Measurements from ENCODE around the gene SHC3.

Gene SHC3

DNA sequence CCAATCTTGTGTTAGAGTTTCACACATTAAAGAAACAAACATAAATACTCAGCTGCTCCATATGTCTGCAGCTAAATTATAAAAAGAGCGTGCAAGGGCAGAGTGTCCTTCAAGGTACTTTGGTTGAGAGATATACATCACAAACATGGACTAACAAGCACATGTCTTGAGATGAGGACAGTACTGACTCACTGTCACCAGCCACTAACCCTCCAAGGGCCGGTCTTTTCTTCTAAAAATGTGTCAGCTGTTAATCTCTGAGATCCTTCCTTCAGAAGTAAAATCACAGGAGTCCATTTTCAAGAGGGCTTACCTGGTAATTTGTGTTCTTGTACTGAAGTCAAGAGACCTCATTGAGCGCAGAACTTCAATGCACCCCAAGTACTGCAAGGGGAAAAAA is 66.4 kb downstream of the SHC3 start:
- Mint-ChIP-seq H3K4me1 (no peaks in the 10 kb centered on the region), H3K27ac (ENCODE audit: low read depth) (no peak overlapping the region), H3K4me3 (no peak overlapping the region), H3K36me3 (ENCODE audit: insufficient read depth) (no peaks in the 10 kb centered on the region), H3K27me3 (peaks cover 43% of the 10 kb centered on the region), H3K9me3 (no peaks in the 10 kb centered on the region)
- DNase-seq (ENCODE audit: low spot score in 2 of 2) (no peak), ATAC-seq (replicated peaks; ENCODE audit: extremely low read depth, poor library complexity, severe bottlenecking) (no peak)

DNA sequence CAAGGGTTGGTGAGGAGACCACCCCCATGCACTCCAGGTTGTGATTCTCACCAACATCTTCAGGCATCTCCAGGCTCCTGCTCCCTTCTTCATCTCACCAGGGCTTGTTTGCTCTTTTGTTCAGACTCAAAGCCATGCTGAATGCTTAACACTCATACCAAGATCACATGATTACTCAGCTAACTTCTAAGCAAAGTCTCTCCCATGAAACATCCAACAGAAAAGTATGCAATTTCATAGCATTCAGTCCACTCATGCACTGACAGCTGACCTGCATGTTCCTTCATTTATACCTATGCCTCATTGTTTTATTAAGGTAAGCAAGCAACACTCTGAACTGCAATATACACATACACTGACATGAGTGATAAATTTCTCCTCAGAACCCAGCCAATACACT is 69.0 kb downstream of the SHC3 start:
- Mint-ChIP-seq H3K4me3 (no peak overlapping the region), H3K36me3 (ENCODE audit: insufficient read depth) (no peaks in the 10 kb centered on the region), H3K27ac (ENCODE audit: low read depth) (no peak overlapping the region), H3K9me3 (no peaks in the 10 kb centered on the region), H3K4me1 (no peaks in the 10 kb centered on the region), H3K27me3 (peaks cover 54% of the 10 kb centered on the region)
- DNase-seq (ENCODE audit: low spot score in 2 of 2) (no peak), ATAC-seq (replicated peaks; ENCODE audit: extremely low read depth, poor library complexity, severe bottlenecking) (no peak)

GRCh38 chr9:89107406-89107805 is 71.2 kb downstream of the SHC3 start:
- H3K27ac Mint-ChIP-seq (ENCODE audit: low read depth), result no peak overlapping the region
- no peak overlapping the region for H3K4me3 Mint-ChIP-seq
- ATAC-seq (replicated peaks; ENCODE audit: extremely low read depth, poor library complexity, severe bottlenecking) (no peak), DNase-seq (ENCODE audit: low spot score in 2 of 2) (no peak)
- no peaks in the 10 kb centered on the region for H3K36me3 Mint-ChIP-seq (ENCODE audit: insufficient read depth)
- H3K27me3 Mint-ChIP-seq, result peaks cover 55% of the 10 kb centered on the region
- H3K9me3 Mint-ChIP-seq, result no peaks in the 10 kb centered on the region
- H3K4me1 Mint-ChIP-seq, result no peaks in the 10 kb centered on the region

DNA sequence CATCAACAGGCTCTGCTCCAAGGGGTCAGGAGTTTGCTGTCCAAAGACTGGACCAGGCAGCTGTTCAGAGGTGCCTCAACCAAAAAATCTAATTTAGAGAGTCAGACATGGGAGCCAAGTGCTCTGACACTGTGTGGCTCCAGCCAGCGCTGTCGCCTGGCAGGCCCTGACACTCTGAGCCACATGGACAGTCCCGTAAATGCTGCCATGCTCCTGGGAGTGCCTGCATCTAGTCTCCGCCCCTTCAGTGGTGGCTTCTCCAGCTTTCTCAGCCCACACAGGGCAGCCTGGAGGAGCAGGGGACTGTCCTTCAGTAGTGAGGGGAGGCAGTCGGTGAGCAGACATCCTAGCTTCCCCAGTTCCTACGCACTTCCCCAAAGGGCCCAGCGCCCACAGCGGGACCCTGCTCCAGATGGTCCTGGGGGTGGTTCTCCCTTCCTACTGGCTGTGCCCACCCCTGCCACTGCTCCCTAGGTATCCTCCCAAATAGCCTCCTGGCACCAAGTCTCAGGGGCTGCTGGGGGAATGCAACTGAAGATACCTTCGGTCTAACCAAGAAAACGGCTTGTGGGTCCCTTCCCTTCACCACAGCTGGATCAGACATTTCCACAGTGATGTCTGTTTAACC is 72.3 kb downstream of the SHC3 start:
- H3K27me3 Mint-ChIP-seq, result peaks cover 50% of the 10 kb centered on the region
- H3K9me3 Mint-ChIP-seq, result no peaks in the 10 kb centered on the region
- no peak overlapping the region for H3K27ac Mint-ChIP-seq (ENCODE audit: low read depth)
- no peak overlapping the region for H3K4me3 Mint-ChIP-seq
- H3K36me3 Mint-ChIP-seq (ENCODE audit: insufficient read depth), result no peaks in the 10 kb centered on the region
- ATAC-seq (replicated peaks; ENCODE audit: extremely low read depth, poor library complexity, severe bottlenecking), result no peak
- no peaks in the 10 kb centered on the region for H3K4me1 Mint-ChIP-seq
- DNase-seq (ENCODE audit: low spot score in 2 of 2), result no peak

- Mint-ChIP-seq H3K4me1 (no peaks in the 10 kb centered on the region), H3K27ac (ENCODE audit: low read depth) (no peak overlapping the region), H3K9me3 (no peaks in the 10 kb centered on the region), H3K36me3 (ENCODE audit: insufficient read depth) (no peaks in the 10 kb centered on the region), H3K27me3 (peaks cover 38% of the 10 kb centered on the region), H3K4me3 (no peak overlapping the region)
- ATAC-seq (replicated peaks; ENCODE audit: extremely low read depth, poor library complexity, severe bottlenecking) (no peak), DNase-seq (ENCODE audit: low spot score in 2 of 2) (no peak)
These were observed 73.8 kb downstream of the SHC3 start for GRCh38 chr9:89104821-89105220.

- no peaks in the 10 kb centered on the region for H3K4me1 Mint-ChIP-seq
- H3K27ac Mint-ChIP-seq (ENCODE audit: low read depth), result no peak overlapping the region
- peaks cover 36% of the 10 kb centered on the region for H3K27me3 Mint-ChIP-seq
- H3K36me3 Mint-ChIP-seq (ENCODE audit: insufficient read depth), result no peaks in the 10 kb centered on the region
- H3K9me3 Mint-ChIP-seq, result no peaks in the 10 kb centered on the region
- ATAC-seq (replicated peaks; ENCODE audit: extremely low read depth, poor library complexity, severe bottlenecking) (no peak), DNase-seq (ENCODE audit: low spot score in 2 of 2) (no peak)
- no peak overlapping the region for H3K4me3 Mint-ChIP-seq
These were observed 81.4 kb downstream of the SHC3 start for GRCh38 chr9:89097219-89097618.

DNA sequence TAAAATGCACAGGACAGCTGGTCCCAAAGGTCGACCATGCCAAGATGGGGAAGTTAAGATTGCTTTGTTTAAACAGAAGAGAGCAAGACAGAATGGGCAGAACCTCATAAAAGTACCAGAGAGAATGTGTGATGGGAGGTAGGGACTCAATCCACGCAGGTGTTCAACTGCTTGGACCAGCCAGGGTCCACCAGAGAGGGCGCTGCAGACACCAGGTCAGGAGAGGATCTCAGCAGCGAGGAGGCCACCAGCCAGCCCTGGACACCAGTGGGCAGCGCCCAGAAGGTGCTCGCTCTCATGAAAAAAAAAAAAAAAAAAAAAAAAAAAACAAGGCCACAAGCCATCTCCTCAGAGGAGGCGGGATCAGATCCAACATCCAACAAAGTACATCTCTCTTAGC is 81.8 kb downstream of the SHC3 start:
- Mint-ChIP-seq H3K9me3 (no peaks in the 10 kb centered on the region), H3K4me1 (no peaks in the 10 kb centered on the region), H3K27me3 (peaks cover 36% of the 10 kb centered on the region), H3K27ac (ENCODE audit: low read depth) (no peak overlapping the region), H3K36me3 (ENCODE audit: insufficient read depth) (no peaks in the 10 kb centered on the region), H3K4me3 (no peak overlapping the region)
- ATAC-seq (replicated peaks; ENCODE audit: extremely low read depth, poor library complexity, severe bottlenecking) (no peak), DNase-seq (ENCODE audit: low spot score in 2 of 2) (no peak)

DNA sequence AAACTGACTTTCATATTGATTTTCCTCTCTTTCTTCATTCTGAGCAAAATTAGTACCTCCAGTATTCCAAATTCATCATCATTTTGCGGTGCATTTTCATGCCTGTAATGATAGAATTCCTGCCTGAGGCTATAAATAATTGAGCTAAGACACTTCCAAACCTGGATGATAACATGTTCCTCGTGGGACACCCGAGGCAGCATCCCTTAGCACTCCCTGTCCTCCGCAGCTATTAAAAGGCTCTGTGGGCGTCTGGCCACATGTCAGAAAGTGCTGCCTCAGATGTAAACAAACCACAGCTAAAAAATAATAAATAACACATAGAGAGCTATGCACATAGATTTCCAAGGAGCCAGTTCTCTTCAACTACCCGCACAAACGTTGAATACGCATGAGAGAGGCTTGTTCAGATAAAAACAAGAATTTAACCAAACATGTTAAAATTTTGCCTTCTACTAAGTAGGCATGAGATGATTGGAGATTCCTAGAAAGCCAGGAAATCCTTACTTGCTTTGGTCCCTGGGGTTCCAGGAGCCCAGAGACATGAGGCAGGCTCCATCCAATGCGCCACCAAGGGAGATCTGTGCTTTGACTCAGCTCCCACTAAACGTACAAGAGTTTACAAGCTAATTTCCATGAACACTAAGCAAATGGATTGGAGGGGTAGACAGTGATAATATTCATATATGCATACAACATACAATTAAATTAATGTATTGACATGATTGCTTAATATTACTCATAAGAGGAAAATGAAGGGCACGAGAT is 82.7 kb downstream of the SHC3 start:
- H3K4me1 Mint-ChIP-seq, result no peaks in the 10 kb centered on the region
- DNase-seq (ENCODE audit: low spot score in 2 of 2) (no peak), ATAC-seq (replicated peaks; ENCODE audit: extremely low read depth, poor library complexity, severe bottlenecking) (no peak)
- peaks cover 36% of the 10 kb centered on the region for H3K27me3 Mint-ChIP-seq
- H3K4me3 Mint-ChIP-seq, result no peak overlapping the region
- H3K27ac Mint-ChIP-seq (ENCODE audit: low read depth), result no peak overlapping the region
- no peaks in the 10 kb centered on the region for H3K9me3 Mint-ChIP-seq
- H3K36me3 Mint-ChIP-seq (ENCODE audit: insufficient read depth), result no peaks in the 10 kb centered on the region

DNA sequence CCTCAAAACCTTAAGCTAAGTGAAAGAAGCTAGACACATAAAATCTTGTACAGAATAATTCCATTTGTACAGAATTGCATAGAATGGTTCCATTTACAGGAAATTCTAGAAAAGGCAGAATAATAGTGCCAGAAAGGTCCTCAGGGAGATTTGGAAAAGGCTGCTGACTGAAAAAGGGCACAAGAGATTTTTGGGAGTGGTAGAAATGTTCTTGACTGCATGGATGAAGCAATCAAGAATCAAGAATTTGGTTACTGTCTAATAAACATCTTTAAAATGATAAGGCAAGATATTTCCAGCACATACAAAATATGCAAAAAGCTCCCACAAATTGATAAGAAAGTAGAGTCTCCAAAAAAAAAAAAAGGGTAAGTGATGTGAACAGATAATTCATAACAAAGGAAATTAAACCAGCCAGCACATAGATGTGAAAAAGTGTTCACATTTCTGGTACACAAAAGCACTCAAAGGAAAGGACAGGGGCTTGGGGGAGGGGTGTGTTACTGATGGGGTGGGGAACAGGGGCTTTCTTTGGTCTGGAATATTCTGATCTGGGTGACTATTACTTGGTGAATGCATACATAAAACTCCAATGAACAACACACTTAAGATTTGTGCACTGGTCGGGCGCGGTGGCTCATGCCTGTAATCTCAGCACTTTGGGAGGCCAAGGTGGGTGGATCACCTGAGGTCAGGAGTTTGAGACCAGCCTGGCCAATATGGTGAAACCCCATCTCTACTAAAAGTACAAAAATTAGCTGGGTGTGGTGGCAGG is 85.2 kb downstream of the SHC3 start:
- no peak overlapping the region for H3K4me3 Mint-ChIP-seq
- DNase-seq (ENCODE audit: low spot score in 2 of 2), result no peak
- no peak overlapping the region for H3K27ac Mint-ChIP-seq (ENCODE audit: low read depth)
- peaks cover 48% of the 10 kb centered on the region for H3K27me3 Mint-ChIP-seq
- no peaks in the 10 kb centered on the region for H3K9me3 Mint-ChIP-seq
- peaks cover 1% of the 10 kb centered on the region for H3K4me1 Mint-ChIP-seq
- ATAC-seq (replicated peaks; ENCODE audit: extremely low read depth, poor library complexity, severe bottlenecking), result no peak
- H3K36me3 Mint-ChIP-seq (ENCODE audit: insufficient read depth), result no peaks in the 10 kb centered on the region

DNA sequence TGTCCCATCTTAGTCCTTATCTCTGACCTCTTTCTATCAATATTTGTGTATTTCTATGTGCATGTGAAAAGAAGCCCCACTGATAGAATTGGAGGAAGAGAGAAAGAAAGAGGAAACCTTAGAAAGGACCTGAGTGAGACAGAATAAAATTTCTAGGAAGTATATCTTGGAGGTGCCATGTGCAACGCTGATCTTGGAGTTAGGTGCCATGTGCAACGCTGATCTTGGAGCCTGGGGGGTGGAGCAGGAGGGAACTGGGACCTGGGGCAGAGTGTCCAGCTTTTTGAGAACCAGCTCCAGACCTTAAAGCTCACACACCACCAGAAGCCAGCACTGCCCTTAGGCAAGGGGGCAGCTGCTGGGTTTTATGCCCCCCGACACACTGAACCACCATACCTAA is 89.4 kb downstream of the SHC3 start:
- Mint-ChIP-seq H3K27ac (ENCODE audit: low read depth) (no peak overlapping the region), H3K27me3 (peaks cover 55% of the 10 kb centered on the region), H3K4me3 (no peak overlapping the region), H3K9me3 (no peaks in the 10 kb centered on the region), H3K36me3 (ENCODE audit: insufficient read depth) (no peaks in the 10 kb centered on the region), H3K4me1 (peaks cover 5% of the 10 kb centered on the region)
- ATAC-seq (replicated peaks; ENCODE audit: extremely low read depth, poor library complexity, severe bottlenecking), result no peak
- DNase-seq (ENCODE audit: low spot score in 2 of 2), result no peak

DNA sequence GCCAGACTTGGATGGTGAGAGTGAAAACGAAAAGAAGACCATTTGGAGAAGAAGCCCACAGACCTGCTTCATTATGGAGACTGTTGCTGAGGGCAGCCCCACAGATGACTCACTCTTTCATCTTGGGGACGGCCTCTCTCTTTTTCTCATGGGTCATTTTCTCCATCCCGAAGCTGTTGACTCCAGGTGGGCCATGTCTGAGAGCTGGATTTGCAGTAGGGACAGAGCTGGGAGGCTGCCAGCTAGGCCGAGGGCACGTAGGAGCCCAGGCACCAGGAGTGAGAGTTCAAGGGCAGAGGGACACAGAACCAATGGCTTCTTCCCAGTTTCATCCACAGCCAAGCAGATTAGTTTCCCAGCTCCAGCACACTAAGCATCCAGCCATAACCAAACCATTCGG is 95.0 kb downstream of the SHC3 start:
- no peak for DNase-seq (ENCODE audit: low spot score in 2 of 2)
- ATAC-seq (replicated peaks; ENCODE audit: extremely low read depth, poor library complexity, severe bottlenecking), result no peak
- Mint-ChIP-seq H3K4me3 (no peak overlapping the region), H3K27me3 (peaks cover 62% of the 10 kb centered on the region), H3K9me3 (no peaks in the 10 kb centered on the region), H3K4me1 (peaks cover 5% of the 10 kb centered on the region), H3K36me3 (ENCODE audit: insufficient read depth) (no peaks in the 10 kb centered on the region), H3K27ac (ENCODE audit: low read depth) (no peak overlapping the region)

DNA sequence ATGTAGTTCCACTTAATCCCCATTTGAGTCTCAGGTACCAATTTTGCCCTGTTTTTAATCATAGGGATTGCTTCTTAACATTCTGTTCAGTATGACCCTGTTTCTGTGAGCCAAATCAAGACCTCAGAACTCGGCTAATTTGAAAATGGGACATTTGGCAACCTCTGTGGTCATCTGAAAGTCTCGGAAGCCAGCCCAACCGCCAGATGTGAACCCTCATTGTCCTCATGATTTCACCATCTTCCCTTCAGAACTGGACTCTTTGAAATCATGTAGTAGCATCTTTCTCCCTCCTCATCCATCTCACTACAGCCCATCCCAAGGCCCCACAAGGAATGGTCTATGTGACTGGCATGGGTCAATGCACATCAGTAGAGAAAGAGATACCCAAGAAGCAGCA is 98.4 kb downstream of the SHC3 start:
- H3K4me1 Mint-ChIP-seq, result no peaks in the 10 kb centered on the region
- no peak overlapping the region for H3K27ac Mint-ChIP-seq (ENCODE audit: low read depth)
- H3K27me3 Mint-ChIP-seq, result peaks cover 57% of the 10 kb centered on the region
- no peak overlapping the region for H3K4me3 Mint-ChIP-seq
- no peak for DNase-seq (ENCODE audit: low spot score in 2 of 2)
- H3K36me3 Mint-ChIP-seq (ENCODE audit: insufficient read depth), result no peaks in the 10 kb centered on the region
- H3K9me3 Mint-ChIP-seq, result no peaks in the 10 kb centered on the region
- ATAC-seq (replicated peaks; ENCODE audit: extremely low read depth, poor library complexity, severe bottlenecking), result no peak

DNA sequence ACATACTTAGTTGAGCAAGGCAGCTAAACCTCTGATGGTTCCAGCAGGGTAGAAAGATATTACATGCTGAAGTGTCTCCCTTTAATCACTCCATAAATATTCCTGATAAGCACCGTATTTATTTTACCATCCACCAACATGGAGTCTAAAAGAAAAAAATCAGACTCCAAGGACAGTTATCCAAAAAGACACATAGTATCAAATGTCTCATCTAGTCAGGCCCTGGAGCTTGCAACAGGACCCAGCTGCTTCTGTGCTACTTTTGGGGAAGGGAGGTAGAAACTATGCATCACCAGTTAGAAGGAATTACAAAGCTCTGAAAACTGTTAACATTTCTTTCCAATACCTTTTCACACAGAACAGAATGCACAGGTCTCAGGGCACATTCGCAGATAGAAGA is 99.2 kb downstream of the SHC3 start:
- H3K27ac Mint-ChIP-seq (ENCODE audit: low read depth), result no peak overlapping the region

More for the DNA sequence above, 99.2 kb downstream of the SHC3 start:
- no peaks in the 10 kb centered on the region for H3K9me3 Mint-ChIP-seq
- ATAC-seq (replicated peaks; ENCODE audit: extremely low read depth, poor library complexity, severe bottlenecking), result no peak
- DNase-seq (ENCODE audit: low spot score in 2 of 2), result no peak
- no peaks in the 10 kb centered on the region for H3K4me1 Mint-ChIP-seq
- peaks cover 50% of the 10 kb centered on the region for H3K27me3 Mint-ChIP-seq
- no peaks in the 10 kb centered on the region for H3K36me3 Mint-ChIP-seq (ENCODE audit: insufficient read depth)
- H3K4me3 Mint-ChIP-seq, result no peak overlapping the region
